Sigmoid colon (tissue), 4 donors: Measurements from ENCODE around the gene VWA7.
"Not testable (repeated sequence)": the region's sequence is repeated elsewhere in the genome, so short reads cannot be mapped to it uniquely, and the experiment has no call there.

Source experiments
- POLR2A ChIP-seq, 2 donors: fragments of 450-650 bp; IDR thresholded peaks; one replicate each; pipeline ENCODE4 v1.6.1; 2016; ENCODE audit warnings: antibody characterized with exemption in 2 of 2, mild to moderate bottlenecking in 2 of 2, moderate library complexity in 2 of 2
- POLR2AphosphoS5 ChIP-seq, 4 donors: sonication (generic); formaldehyde crosslinking; IDR thresholded peaks; one replicate each; pipeline ENCODE4 v1.6.1; 2017; ENCODE audit warnings: antibody characterized with exemption in 4 of 4
- TF ChIP-seq, protein P1 (sequence below), 4 experiments: fragments of 450-650 bp in 3 of 4; fragments of 200-600 bp in 1 of 4; IDR thresholded peaks; one replicate each; pipeline ENCODE4 v1.5.1; 2016 to 2019; ENCODE audit warnings: antibody characterized with exemption in 4 of 4, mild to moderate bottlenecking in 3 of 4, moderate library complexity in 2 of 4

DNA sequence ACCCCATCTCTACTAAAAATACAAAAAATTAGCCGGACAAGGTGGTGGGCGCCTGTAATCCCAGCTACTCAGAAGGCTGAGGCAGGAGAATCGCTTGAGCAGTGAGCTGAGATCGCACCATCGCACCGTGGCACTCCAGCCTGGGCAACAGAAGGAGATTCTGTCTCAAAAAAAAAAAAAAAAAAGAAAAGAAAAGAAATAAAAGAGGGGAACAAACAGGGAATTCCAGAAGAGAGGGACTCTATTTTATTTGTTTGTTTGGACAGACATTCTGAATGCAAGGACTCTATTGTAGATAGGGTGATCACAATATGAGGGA lies 16.8 kb upstream of the VWA7 start:
- TF ChIP-seq POLR2AphosphoS5, POLR2A (IDR thresholded peaks at IDR 0.05): not testable (repeated sequence)
- TF ChIP-seq, protein P1, sequence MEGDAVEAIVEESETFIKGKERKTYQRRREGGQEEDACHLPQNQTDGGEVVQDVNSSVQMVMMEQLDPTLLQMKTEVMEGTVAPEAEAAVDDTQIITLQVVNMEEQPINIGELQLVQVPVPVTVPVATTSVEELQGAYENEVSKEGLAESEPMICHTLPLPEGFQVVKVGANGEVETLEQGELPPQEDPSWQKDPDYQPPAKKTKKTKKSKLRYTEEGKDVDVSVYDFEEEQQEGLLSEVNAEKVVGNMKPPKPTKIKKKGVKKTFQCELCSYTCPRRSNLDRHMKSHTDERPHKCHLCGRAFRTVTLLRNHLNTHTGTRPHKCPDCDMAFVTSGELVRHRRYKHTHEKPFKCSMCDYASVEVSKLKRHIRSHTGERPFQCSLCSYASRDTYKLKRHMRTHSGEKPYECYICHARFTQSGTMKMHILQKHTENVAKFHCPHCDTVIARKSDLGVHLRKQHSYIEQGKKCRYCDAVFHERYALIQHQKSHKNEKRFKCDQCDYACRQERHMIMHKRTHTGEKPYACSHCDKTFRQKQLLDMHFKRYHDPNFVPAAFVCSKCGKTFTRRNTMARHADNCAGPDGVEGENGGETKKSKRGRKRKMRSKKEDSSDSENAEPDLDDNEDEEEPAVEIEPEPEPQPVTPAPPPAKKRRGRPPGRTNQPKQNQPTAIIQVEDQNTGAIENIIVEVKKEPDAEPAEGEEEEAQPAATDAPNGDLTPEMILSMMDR (IDR thresholded peaks at IDR 0.05): not testable (repeated sequence)
